Fibroblast of villous mesenchyme (primary cell): ENCODE measurements around the gene BRICD5. TPM values are rescaled to one million over a fixed set of nuclear protein-coding genes. Genes with fewer than 3 reads are reported as not detected.
A peak's percentile ranks its signal among the peaks of the same experiment; 100 is the strongest.

ENCODE experiments used
- DNase-seq: peaks from one replicate; pipeline ENCODE4 v3.0.0-alpha.2; 2010; ENCODE audit warnings: low read depth
- H3K4me3 ChIP-seq: 2 replicates; pipeline ENCODE4 v1.5.1; 2011; ENCODE audit warnings: low read depth, mild to moderate bottlenecking, low read length
- total RNA-seq: library from RNA; depleted of rRNA; stranded (reverse); fragments of >200 nt; gene quantifications from 2 replicates; pipeline ENCODE4 v1.2.3, GENCODE V29; 2012
- TF ChIP-seq, protein P1 (sequence below): IDR thresholded peaks from 2 replicates; pipeline ENCODE4 v1.5.1; 2012; ENCODE audit warnings: low read depth, mild to moderate bottlenecking, low read length; ENCODE audit not compliant: insufficient read depth

BRICD5 gene
- total RNA-seq, 1 donor = 1.7 TPM

- TF ChIP-seq, protein P1, sequence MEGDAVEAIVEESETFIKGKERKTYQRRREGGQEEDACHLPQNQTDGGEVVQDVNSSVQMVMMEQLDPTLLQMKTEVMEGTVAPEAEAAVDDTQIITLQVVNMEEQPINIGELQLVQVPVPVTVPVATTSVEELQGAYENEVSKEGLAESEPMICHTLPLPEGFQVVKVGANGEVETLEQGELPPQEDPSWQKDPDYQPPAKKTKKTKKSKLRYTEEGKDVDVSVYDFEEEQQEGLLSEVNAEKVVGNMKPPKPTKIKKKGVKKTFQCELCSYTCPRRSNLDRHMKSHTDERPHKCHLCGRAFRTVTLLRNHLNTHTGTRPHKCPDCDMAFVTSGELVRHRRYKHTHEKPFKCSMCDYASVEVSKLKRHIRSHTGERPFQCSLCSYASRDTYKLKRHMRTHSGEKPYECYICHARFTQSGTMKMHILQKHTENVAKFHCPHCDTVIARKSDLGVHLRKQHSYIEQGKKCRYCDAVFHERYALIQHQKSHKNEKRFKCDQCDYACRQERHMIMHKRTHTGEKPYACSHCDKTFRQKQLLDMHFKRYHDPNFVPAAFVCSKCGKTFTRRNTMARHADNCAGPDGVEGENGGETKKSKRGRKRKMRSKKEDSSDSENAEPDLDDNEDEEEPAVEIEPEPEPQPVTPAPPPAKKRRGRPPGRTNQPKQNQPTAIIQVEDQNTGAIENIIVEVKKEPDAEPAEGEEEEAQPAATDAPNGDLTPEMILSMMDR = no peak
- no peak overlapping the region for H3K4me3 ChIP-seq
- no peak for DNase-seq
Observed at GRCh38 chr16:2208308-2208707, 2.4 kb downstream of the BRICD5 start.

GRCh38 chr16:2207872-2208271, 2.8 kb downstream of the BRICD5 start:
- no peak overlapping the region for H3K4me3 ChIP-seq
- TF ChIP-seq, protein P1 = no peak
- no peak for DNase-seq

DNA sequence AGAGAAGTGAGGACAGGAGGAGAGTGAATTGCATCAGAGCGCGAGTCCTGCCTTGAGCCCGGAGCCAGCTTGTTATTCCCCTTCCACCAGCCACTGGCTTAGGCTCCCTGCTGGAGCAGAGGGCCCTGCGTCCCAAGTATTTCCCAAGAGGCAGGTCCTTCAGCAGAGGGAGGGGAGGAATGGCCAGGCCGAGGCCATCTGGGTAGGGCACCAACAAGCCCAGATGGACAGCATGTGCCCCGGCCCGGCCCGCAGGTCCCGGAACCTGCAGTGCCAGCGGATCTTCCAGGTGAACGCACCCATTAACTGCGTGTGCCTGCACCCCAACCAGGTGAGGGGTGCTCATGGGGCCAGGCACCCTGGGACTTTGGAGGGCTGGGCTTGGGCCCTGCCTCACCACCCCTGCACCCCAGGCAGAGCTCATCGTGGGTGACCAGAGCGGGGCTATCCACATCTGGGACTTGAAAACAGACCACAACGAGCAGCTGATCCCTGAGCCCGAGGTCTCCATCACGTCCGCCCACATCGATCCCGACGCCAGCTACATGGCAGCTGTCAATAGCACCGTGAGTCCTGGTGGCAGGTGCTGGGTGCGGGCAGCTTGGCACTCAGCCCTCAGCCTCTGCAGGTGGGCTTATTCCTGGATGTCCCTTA, 3.8 kb downstream of the BRICD5 start:
- DNase-seq = peak; percentile 13
- no peak overlapping the region for H3K4me3 ChIP-seq
- TF ChIP-seq, protein P1 = no peak

DNA sequence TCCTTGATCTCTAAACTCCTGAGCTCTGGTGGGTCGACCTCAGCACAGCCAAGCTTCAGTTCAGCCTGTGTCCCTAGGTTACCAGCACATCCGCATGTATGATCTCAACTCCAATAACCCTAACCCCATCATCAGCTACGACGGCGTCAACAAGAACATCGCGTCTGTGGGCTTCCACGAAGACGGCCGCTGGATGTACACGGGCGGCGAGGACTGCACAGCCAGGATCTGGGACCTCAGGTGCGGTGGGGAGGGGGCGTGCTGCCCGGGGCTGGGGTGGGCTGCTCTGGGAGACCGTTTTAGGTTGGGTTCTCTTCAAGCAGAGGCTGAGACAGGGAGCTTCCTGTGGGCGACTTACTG, 4.3 kb downstream of the BRICD5 start:
- TF ChIP-seq, protein P1 = no peak
- DNase-seq = no peak
- H3K4me3 ChIP-seq = peak overlapping the region; percentile 92

- TF ChIP-seq, protein P1 = no peak
- DNase-seq = no peak
- H3K4me3 ChIP-seq = peak overlapping the region; percentile 92
Observed at GRCh38 chr16:2205967-2206313, 4.7 kb downstream of the BRICD5 start.

GRCh38 chr16:2205104-2205966, 5.3 kb downstream of the BRICD5 start, which contains the start of gene MLST8:
TSS of gene MLST8 (plus strand) at chr16:2205454. CDS start at chr16:2206086, 632 bp downstream.
- TF ChIP-seq, protein P1 = no peak
- peak; percentile 90 for DNase-seq
- peak within 1 kb of the TSS; percentile 92 for H3K4me3 ChIP-seq
